ENCODE measurements around the gene LY6G6C.

DNA sequence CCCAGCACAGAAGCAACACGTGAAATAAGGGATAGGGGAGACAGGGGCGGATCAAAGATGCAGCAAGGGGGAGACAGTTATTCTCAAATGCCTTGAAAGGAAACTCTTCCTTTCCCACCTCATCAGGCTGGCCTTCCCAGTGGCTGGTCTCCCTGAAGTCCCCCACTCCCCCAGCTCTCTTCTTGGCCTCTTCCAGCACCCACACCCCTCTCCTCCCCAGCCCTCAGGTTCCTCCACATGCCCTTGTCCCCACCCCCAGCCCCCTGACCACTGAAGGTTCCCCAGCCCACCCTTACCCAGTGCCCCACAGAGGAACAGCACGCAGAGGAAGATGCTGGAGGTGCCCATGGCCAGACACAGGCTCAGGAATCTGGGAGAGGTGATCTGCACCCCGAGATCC, 8.1 kb downstream of the LY6G6C start:
- TF ChIP-seq CTCF (IDR thresholded peaks at IDR 0.05), result no peak
- TF ChIP-seq POLR2A (IDR thresholded peaks at IDR 0.05), result no peak
